ENCODE data around the gene KIAA1217. TPM values are rescaled to one million over a fixed set of nuclear protein-coding genes. Genes with fewer than 3 reads are reported as not detected.

The KIAA1217 gene
- total and polyA plus RNA-seq, 2 of the 4 experiments (the other 2 are of a cell fraction): 3.4 to 4.4 TPM

GRCh38 chr10:24277277-24277676 is 68.3 kb downstream of the KIAA1217 start:
- ChIA-PET CTCF (no interaction called here), POLR2A (ENCODE audit: unreplicated experiment) (no interaction called here)
- H3K4me2 ChIP-seq (ENCODE audit: low read depth, low read length): no peak overlapping the region
- ATAC-seq (ENCODE audit: low read depth) (no peak), DNase-seq (no peak)
- H3K23ac ChIP-seq (ENCODE audit: low read depth, low read length): no peak overlapping the region
- H4K5ac ChIP-seq (ENCODE audit: low read depth, low read length): no peak overlapping the region
- no peaks in the 10 kb centered on the region for H3K9me3 ChIP-seq (ENCODE audit: control insufficient read depth, insufficient read depth, low read length)
- dilution Hi-C loops (cut with HindIII; ENCODE audit: low sequenced_read_pairs, unreplicated experiment): no loop called here
- no peak overlapping the region for H3K56ac ChIP-seq (ENCODE audit: extremely low read depth, insufficient read depth, low read length)
- H2BK15ac ChIP-seq (ENCODE audit: low read depth, low read length): no peak overlapping the region
- H3K36me3 ChIP-seq (ENCODE audit: control insufficient read depth, insufficient read depth, low read length): no peaks in the 10 kb centered on the region
- no TSS peak for BruUV-seq (replicated peaks)
- no CpG with 5 or more reads among the region's 3 CpGs for whole genome bisulfite sequencing, 2 experiments (ENCODE audit: extremely low coverage in 2 of 2, insufficient read length in 1 of 2)
- intact Hi-C loops (cut with micrococcal nuclease): no loop called here
- H2BK20ac ChIP-seq (ENCODE audit: low read depth, low read length): no peak overlapping the region
- no peak overlapping the region for H3K18ac ChIP-seq (ENCODE audit: low read depth, low read length)
- H3K9me1 ChIP-seq (ENCODE audit: insufficient read depth, low read length): no peaks in the 10 kb centered on the region
- no peak overlapping the region for H3K14ac ChIP-seq (replicated peaks; ENCODE audit: low read depth, low read length)
- H2AK5ac ChIP-seq (ENCODE audit: low read depth, low read length): no peak overlapping the region
- no peak overlapping the region for H2AK9ac ChIP-seq (replicated peaks; ENCODE audit: low read depth, low read length, poor library complexity)
- H3K27me3 ChIP-seq (ENCODE audit: control insufficient read depth, insufficient read depth, low read length): no peaks in the 10 kb centered on the region
- H3K27ac ChIP-seq (ENCODE audit: insufficient read depth, low read length): no peak overlapping the region
- no peak overlapping the region for H3K9ac ChIP-seq (ENCODE audit: low read depth, low read length)
- H2BK5ac ChIP-seq (ENCODE audit: low read depth, low read length, poor library complexity, severe bottlenecking): no peak overlapping the region
- H4K8ac ChIP-seq (ENCODE audit: low read depth in 2 of 2, low read length in 2 of 2): no peak overlapping the region
- no peaks in the 10 kb centered on the region for H4K20me1 ChIP-seq (ENCODE audit: insufficient read depth, low read length)
- H3K4me1 ChIP-seq (ENCODE audit: control insufficient read depth, insufficient read depth, low read length): no peaks in the 10 kb centered on the region
- H2AFZ ChIP-seq (replicated peaks; ENCODE audit: low read length, poor library complexity): no peak overlapping the region
- no peaks in the 10 kb centered on the region for H3K79me1 ChIP-seq (ENCODE audit: low read depth in 1 of 2, low read length in 2 of 2)
- H3K4ac ChIP-seq (ENCODE audit: low read depth, low read length): no peak overlapping the region
- no peak for TF ChIP-seq ELK1 (IDR thresholded peaks at IDR 0.05; ENCODE audit: borderline replicate concordance, low read depth, low read length)
- TF ChIP-seq POLR2A (IDR thresholded peaks at IDR 0.05; ENCODE audit: low read depth, low read length): no peak
- TF ChIP-seq MAZ (IDR thresholded peaks at IDR 0.05; ENCODE audit: borderline replicate concordance, low read depth, low read length): no peak
- TF ChIP-seq CHD1 (IDR thresholded peaks at IDR 0.05; ENCODE audit: low read depth, low read length): no peak
- TF ChIP-seq RCOR1 (IDR thresholded peaks at IDR 0.05; ENCODE audit: insufficient replicate concordance, low read length): no peak
- TF ChIP-seq MXI1 (IDR thresholded peaks at IDR 0.05; ENCODE audit: borderline replicate concordance, low read depth, low read length): no peak
- no peak for TF ChIP-seq RAD21 (IDR thresholded peaks at IDR 0.05; ENCODE audit: low read length)
- TF ChIP-seq SMC3 (IDR thresholded peaks at IDR 0.05; ENCODE audit: low read depth, low read length): no peak
- TF ChIP-seq FOS (IDR thresholded peaks at IDR 0.05; ENCODE audit: low read depth, low read length): no peak
- TF ChIP-seq MAFK (IDR thresholded peaks at IDR 0.05; ENCODE audit: low read depth, low read length): no peak
- no peak for TF ChIP-seq NFE2L2 (IDR thresholded peaks at IDR 0.05; ENCODE audit: low read depth, low read length)
- no peak for TF ChIP-seq USF2 (IDR thresholded peaks at IDR 0.05; ENCODE audit: low read depth, low read length)
- TF ChIP-seq CTCF (conservative IDR thresholded peaks at IDR 0.05; ENCODE audit: low read depth, low read length): no peak
- in situ Hi-C loops (cut with MboI; ENCODE audit: low sequenced_read_pairs): no loop called here
- H4K91ac ChIP-seq (ENCODE audit: insufficient read depth, low read depth, low read length): no peak overlapping the region
- no peak overlapping the region for H2BK120ac ChIP-seq (ENCODE audit: low read depth, low read length)
- H3K4me3 ChIP-seq (ENCODE audit: insufficient read depth, low read depth, low read length): no peak overlapping the region
